Measurements from ENCODE around the gene NEK9. TPM values are rescaled to one million over a fixed set of nuclear protein-coding genes. Genes with fewer than 3 reads are reported as not detected.

NEK9 gene
- total RNA-seq, 1 donor from 2014 or later, result 20.0 TPM

DNA sequence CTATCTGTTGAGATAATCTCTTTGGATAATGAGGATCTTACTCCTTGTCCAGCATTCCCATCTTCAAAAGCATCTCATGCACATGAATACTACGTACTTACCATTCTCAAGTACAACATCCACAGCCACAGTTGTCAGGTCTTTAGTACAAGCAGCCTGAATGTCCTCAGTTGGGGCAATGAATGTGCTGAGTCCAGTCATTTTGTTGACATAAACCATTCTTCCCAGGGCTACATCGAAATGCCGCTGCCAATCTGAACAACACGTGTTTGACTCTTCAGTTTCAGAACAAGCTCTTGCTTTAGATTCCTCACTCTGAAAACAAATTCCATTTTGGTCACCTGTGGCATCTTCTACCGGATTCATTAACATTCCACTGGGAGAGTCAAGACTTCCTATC lies 80.6 kb downstream of the NEK9 start:
- FAIRE-seq (no peak), DNase-seq (ENCODE audit: low spot score in 2 of 2) (no peak)

DNA sequence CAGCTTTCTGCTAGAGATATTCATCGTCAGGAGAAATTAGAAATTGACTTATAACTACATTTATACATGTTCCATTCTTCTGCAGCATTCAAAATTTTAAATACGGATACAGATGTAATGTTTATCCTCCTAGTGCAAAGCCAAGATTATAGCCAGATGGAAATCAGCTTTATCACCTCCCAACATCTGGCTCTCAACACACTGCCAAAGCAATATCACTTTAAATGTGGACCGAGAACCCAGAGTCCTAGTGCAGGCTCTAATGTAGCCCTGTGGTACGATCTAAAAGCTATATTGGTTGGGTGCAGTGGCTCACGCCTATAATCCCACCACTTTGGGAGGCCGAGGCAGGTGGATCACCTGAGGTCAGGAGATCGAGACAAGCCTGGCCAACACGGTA lies 82.1 kb downstream of the NEK9 start:
- no peak for FAIRE-seq
- no peak for DNase-seq (ENCODE audit: low spot score in 2 of 2)

DNA sequence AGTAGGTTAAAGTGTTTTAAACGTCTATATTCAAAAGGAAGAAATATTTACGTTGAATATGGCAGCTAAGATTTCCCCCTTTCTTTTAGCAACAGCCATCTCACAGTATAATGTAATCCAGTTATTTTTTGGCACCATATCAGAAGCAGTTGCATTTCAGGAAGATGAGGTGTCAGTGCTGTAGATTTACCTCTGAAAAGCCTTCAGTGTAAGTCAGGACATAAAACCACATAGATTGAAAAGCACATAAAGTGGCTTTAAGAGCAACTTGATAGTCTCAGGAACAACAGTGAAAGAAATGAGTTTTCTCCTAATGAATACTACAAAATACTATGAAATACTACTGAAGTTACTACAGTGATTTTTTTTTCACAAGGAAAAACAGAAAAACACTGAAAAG lies 82.5 kb downstream of the NEK9 start:
- DNase-seq (ENCODE audit: low spot score in 2 of 2) (no peak), FAIRE-seq (no peak)

DNA sequence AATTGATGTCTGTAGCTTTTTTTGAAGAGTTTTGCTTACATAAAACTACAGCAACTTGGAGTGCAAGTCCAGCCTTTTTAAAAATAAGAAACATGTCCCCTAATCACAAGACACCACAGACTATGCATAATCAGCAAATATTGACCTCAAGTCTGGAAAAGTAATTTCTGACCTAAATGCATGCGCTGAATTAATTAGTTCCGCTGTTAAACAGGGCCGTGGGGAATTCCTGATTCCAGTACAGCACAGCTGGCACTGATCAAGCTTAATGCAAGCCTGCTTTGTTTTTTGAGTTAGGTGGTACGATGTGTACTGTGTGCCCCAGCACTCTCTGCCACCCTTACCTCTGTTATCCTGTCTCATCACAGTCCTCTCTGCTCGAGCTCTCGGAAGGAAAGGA lies 84.8 kb downstream of the NEK9 start:
- FAIRE-seq (no peak), DNase-seq (ENCODE audit: low spot score in 2 of 2) (no peak)

DNA sequence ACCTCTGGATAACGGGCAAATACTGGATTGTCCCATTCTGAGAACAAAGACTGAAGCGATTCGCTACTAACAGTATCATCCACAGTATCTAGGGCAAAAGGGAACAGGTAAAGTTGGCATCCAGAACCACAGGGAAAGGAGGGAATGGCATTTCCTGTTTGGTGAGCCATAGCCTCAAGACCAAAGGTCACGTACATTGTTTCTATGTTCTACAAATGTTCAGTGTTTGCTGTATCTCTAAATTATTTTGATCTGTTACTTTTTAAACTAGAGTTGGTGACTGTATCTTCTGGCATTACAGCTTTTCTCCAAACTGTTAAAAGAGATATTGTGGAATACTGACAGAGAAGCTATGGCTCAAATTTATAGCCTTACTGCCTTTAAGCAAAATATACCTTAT lies 85.2 kb downstream of the NEK9 start:
- FAIRE-seq (no peak), DNase-seq (ENCODE audit: low spot score in 2 of 2) (no peak)

DNA sequence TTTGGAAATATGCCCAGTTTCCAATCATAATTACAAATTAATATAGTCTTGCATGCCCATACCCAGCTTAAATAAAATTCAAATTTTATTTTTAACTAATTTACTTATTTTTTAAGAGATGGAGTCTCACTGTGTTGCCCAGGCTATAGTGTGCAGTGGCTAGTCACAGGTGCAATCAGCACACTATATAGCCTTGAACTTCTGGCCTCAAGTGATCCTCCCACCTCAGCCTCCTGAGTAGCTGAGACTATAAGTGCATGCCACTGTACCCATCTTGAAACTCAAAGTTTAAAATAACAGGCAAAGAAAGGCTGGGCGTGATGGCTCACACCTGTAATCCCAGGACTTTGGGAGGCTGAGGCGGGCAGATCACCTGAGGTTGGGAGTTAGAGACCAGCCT lies 85.9 kb downstream of the NEK9 start:
- FAIRE-seq (no peak), DNase-seq (ENCODE audit: low spot score in 2 of 2) (no peak)

DNA sequence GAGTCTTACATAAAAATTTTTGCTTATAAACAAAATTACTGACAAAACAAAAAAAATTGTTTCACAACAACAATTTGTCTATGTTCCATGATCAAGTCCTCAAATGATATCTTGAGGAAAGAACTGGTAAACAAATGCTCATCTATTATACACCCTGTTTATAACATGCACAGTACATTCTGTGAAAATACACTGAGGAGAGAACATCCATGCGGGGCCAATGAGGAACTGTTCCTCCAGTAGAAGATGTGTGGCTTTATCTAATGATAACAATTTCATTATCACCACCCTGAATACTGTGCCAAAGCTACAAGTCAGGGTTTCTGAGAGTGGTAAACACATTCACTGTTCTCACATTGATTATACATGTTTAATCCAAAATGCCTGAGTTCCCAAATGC lies 86.3 kb downstream of the NEK9 start:
- DNase-seq (ENCODE audit: low spot score in 2 of 2), result no peak
- FAIRE-seq, result no peak

DNA sequence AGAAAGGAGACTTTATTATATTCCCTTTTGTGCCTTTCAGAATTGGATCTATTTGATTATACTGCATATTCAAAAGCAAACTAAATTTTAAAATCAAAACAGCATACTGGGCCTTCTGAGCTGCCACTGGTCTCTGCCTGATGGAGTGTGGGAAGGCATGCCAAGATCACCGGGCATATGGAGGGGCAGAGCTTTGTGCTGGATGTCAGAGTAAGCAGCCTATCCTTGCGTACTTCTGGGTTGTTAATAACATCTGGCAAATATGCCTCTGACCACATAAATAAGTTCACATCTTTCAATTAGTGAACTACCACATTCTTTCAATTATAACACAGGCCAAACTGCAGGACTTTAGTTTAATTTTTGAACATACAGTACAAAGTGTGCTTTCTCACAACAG lies 93.9 kb downstream of the NEK9 start:
- no peak for FAIRE-seq

DNA sequence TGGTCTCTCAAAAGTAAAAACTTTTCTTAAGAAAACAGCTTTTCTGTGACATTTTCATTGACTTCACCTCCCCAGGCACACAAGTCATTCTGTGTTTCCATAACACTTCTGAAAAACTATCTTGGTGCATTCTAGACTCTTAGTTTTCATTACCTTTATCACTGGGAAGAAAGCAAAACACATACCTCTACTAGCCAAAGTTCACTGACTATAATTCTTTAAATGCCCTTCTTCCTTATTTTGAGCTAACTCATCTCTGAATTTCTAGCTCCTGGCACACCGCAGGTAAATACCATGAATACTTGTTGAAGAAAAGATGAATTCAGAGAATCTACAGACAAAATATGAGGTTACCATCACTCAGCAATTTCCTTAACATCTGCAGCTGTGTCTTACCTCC lies 96.7 kb downstream of the NEK9 start:
- FAIRE-seq (no peak), DNase-seq (ENCODE audit: low spot score in 2 of 2) (no peak)

More for the DNA sequence above, 93.9 kb downstream of the NEK9 start:
- DNase-seq (ENCODE audit: low spot score in 2 of 2), result no peak

Small RNA genes within 50 kb of the gene (small RNA-seq; reads per million reads assigned to genes)
- gene HIF1AP1, result not detected

Other genes starting within 250 kb of the NEK9 start
- 28.5 TPM for gene DLST, start 245.1 kb downstream of the NEK9 start, total RNA-seq
- gene RPS6KL1, start 203.8 kb downstream of the NEK9 start, total RNA-seq, result 23.6 TPM
- 2.9 TPM for gene PGF, start 171.5 kb downstream of the NEK9 start, total RNA-seq
- 26.5 TPM for gene EIF2B2, start 124.1 kb downstream of the NEK9 start, total RNA-seq
- 79.1 TPM for gene MLH3, start 75.6 kb downstream of the NEK9 start, total RNA-seq
- gene ACYP1, start 63.0 kb downstream of the NEK9 start, total RNA-seq, result 17.9 TPM
- 2.4 TPM for gene ZC2HC1C, start 57.4 kb downstream of the NEK9 start, total RNA-seq
- 108 TPM for gene TMED10, start 49.6 kb upstream of the NEK9 start, total RNA-seq
- 15.1 TPM for gene FOS, start 151.8 kb upstream of the NEK9 start, total RNA-seq